NCI-H82 (cell line): Measurements from ENCODE around the gene GLYATL3.

Experiments
- DNase-seq: peaks from one replicate; lab custom pipeline; 2025; lab: John Stamatoyannopoulos, UW

The GLYATL3 gene

GRCh38 chr6:49514571-49515484 is 15.1 kb downstream of the GLYATL3 start:
- DNase-seq = no peak

GRCh38 chr6:49515485-49516146 is 15.9 kb downstream of the GLYATL3 start:
- no peak for DNase-seq

GRCh38 chr6:49516147-49516505 is 16.4 kb downstream of the GLYATL3 start:
- no peak for DNase-seq

- DNase-seq = no peak
Observed at GRCh38 chr6:49517919-49518318, 18.2 kb downstream of the GLYATL3 start.

GRCh38 chr6:49519660-49520059 is 19.9 kb downstream of the GLYATL3 start:
- DNase-seq = no peak

- DNase-seq = no peak
Observed at GRCh38 chr6:49522710-49523593, 23.2 kb downstream of the GLYATL3 start.

- DNase-seq = no peak
Observed at GRCh38 chr6:49523901-49524300, 24.2 kb downstream of the GLYATL3 start.

GRCh38 chr6:49524541-49524940 is 24.8 kb downstream of the GLYATL3 start:
- DNase-seq = no peak

- no peak for DNase-seq
Observed at GRCh38 chr6:49526598-49526997, 26.9 kb downstream of the GLYATL3 start.

GRCh38 chr6:49527320-49527719 is 27.6 kb downstream of the GLYATL3 start:
- no peak for DNase-seq

GRCh38 chr6:49528571-49528970 is 28.8 kb downstream of the GLYATL3 start:
- peak; percentile 68 for DNase-seq

- no peak for DNase-seq
Observed at GRCh38 chr6:49530141-49530776, 30.5 kb downstream of the GLYATL3 start.

GRCh38 chr6:49531774-49532569 is 32.2 kb downstream of the GLYATL3 start:
- DNase-seq = peak; percentile 82

- no peak for DNase-seq
Observed at GRCh38 chr6:49535795-49536194, 36.1 kb downstream of the GLYATL3 start.

- DNase-seq = no peak
Observed at GRCh38 chr6:49539102-49539501, 39.4 kb downstream of the GLYATL3 start.

- no peak for DNase-seq
Observed at GRCh38 chr6:49540614-49541013, 40.9 kb downstream of the GLYATL3 start.

- peak; percentile 88 for DNase-seq
Observed at GRCh38 chr6:49541210-49541724, 41.5 kb downstream of the GLYATL3 start.

- peak; percentile 70 for DNase-seq
Observed at GRCh38 chr6:49541936-49542335, 42.2 kb downstream of the GLYATL3 start.

GRCh38 chr6:49543087-49543858 is 43.5 kb downstream of the GLYATL3 start:
- peak; percentile 9 for DNase-seq

GRCh38 chr6:49546331-49546730 is 46.6 kb downstream of the GLYATL3 start:
- DNase-seq = peak; percentile 99
